HL-60/S4 (cell line): ENCODE data around the gene LAMA3.

Experiments used
- in situ Hi-C: fragments of 300-500 bp; cut with MboI; formaldehyde crosslinking; loops from 2 replicates; pipeline ENCODE4 v1.14.3; 2022; ENCODE audit warnings: low sequenced_read_pairs

LAMA3 gene

GRCh38 chr18:23953984-23954383 is 264.7 kb downstream of the LAMA3 start:
- in situ Hi-C loops = no loop called here

- in situ Hi-C loops = no loop called here
These were observed 267.2 kb downstream of the LAMA3 start for GRCh38 chr18:23956483-23956882.

GRCh38 chr18:23958036-23958435 is 268.8 kb downstream of the LAMA3 start:
- in situ Hi-C loops = no loop called here

GRCh38 chr18:23963443-23964165 is 274.4 kb downstream of the LAMA3 start:
- in situ Hi-C loops = loop anchor here (10.0 kb wide), 1 partner anchor 49 kb away; no protein-coding TSS in a partner anchor

GRCh38 chr18:23964282-23965238 is 275.3 kb downstream of the LAMA3 start:
- in situ Hi-C loops = loop anchor here (10.0 kb wide), 1 partner anchor 50 kb away; no protein-coding TSS in a partner anchor

- in situ Hi-C loops = loop anchor here (10.0 kb wide), 1 partner anchor 52 kb away; no protein-coding TSS in a partner anchor
These were observed 277.7 kb downstream of the LAMA3 start for GRCh38 chr18:23966909-23967308.

- in situ Hi-C loops = loop anchor here (10.0 kb wide), 1 partner anchor 53 kb away; no protein-coding TSS in a partner anchor
These were observed 278.3 kb downstream of the LAMA3 start for GRCh38 chr18:23967321-23968089.

- in situ Hi-C loops = loop anchor here (10.0 kb wide), 1 partner anchor 54 kb away; no protein-coding TSS in a partner anchor
These were observed 279.7 kb downstream of the LAMA3 start for GRCh38 chr18:23968638-23969604.

- in situ Hi-C loops = loop anchor here (10.0 kb wide), 1 partner anchor 55 kb away; no protein-coding TSS in a partner anchor
These were observed 280.4 kb downstream of the LAMA3 start for GRCh38 chr18:23969664-23970063.

- in situ Hi-C loops = no loop called here
These were observed 281.2 kb downstream of the LAMA3 start for GRCh38 chr18:23970161-23971096.

GRCh38 chr18:23971097-23971440 is 281.8 kb downstream of the LAMA3 start:
- in situ Hi-C loops = no loop called here

GRCh38 chr18:23971666-23972230 is 282.5 kb downstream of the LAMA3 start:
- in situ Hi-C loops = no loop called here

GRCh38 chr18:23972453-23972852 is 283.2 kb downstream of the LAMA3 start:
- in situ Hi-C loops = no loop called here

- in situ Hi-C loops = no loop called here
These were observed 287.9 kb downstream of the LAMA3 start for GRCh38 chr18:23977103-23977502.

GRCh38 chr18:23977719-23978483 is 288.6 kb downstream of the LAMA3 start:
- in situ Hi-C loops = no loop called here

- in situ Hi-C loops = no loop called here
These were observed 292.2 kb downstream of the LAMA3 start for GRCh38 chr18:23981369-23981980.
